Embryonic facial prominence (tissue), 1 donor: Measurements from ENCODE around the gene F8.
A peak's percentile ranks its signal among the peaks of the same experiment; 100 is the strongest.
"Not testable (repeated sequence)": the region's sequence is repeated elsewhere in the genome, so short reads cannot be mapped to it uniquely, and the experiment has no call there.

Experiments
- DNase-seq: peaks from one replicate; pipeline ENCODE4 v3.0.0-alpha.2; 2016; ENCODE audit errors: extremely low spot score

F8 gene

GRCh38 chrX:155031657-155032056 lies 9.1 kb upstream of the F8 start:
- no peak for DNase-seq

- no peak for DNase-seq
These were observed 6.4 kb upstream of the F8 start for GRCh38 chrX:155028877-155029291.

GRCh38 chrX:155028129-155028528 lies 5.6 kb upstream of the F8 start:
- DNase-seq, result no peak

GRCh38 chrX:155027509-155028066 lies 5.1 kb upstream of the F8 start:
- DNase-seq, result peak; percentile 7

- DNase-seq, result peak; percentile 77
These were observed 4.4 kb upstream of the F8 start, which contains the start of gene FUNDC2 for GRCh38 chrX:155026727-155027508. FUNDC2 (plus strand) TSS chrX:155026844; CDS start chrX:155026939, 95 bp downstream.

- no peak for DNase-seq
These were observed 3.9 kb upstream of the F8 start for GRCh38 chrX:155026420-155026726.

- DNase-seq, result no peak
These were observed 1.6 kb upstream of the F8 start for GRCh38 chrX:155023907-155024833.

- DNase-seq, result no peak
These were observed 1.9 kb downstream of the F8 start for GRCh38 chrX:155020591-155020990.

- no peak for DNase-seq
These were observed 12.5 kb downstream of the F8 start for GRCh38 chrX:155009994-155010472.

GRCh38 chrX:155008578-155008977 lies 13.9 kb downstream of the F8 start:
- not testable (repeated sequence) for DNase-seq

GRCh38 chrX:155006913-155007671 lies 15.4 kb downstream of the F8 start:
- not testable (repeated sequence) for DNase-seq

- not testable (repeated sequence) for DNase-seq
These were observed 16.1 kb downstream of the F8 start for GRCh38 chrX:155006379-155006778.

- DNase-seq, result no peak
These were observed 17.3 kb downstream of the F8 start for GRCh38 chrX:155005190-155005589.

GRCh38 chrX:155001873-155002272 lies 20.6 kb downstream of the F8 start:
- no peak for DNase-seq

GRCh38 chrX:155000841-155001240 lies 21.7 kb downstream of the F8 start:
- no peak for DNase-seq

GRCh38 chrX:154998204-154998880 lies 24.2 kb downstream of the F8 start:
- DNase-seq, result no peak

- DNase-seq, result no peak
These were observed 31.0 kb downstream of the F8 start for GRCh38 chrX:154991476-154991875.

- no peak for DNase-seq
These were observed 31.5 kb downstream of the F8 start for GRCh38 chrX:154991039-154991438.

- no peak for DNase-seq
These were observed 32.0 kb downstream of the F8 start for GRCh38 chrX:154990496-154990895.

- DNase-seq, result no peak
These were observed 33.8 kb downstream of the F8 start for GRCh38 chrX:154988719-154989118.

GRCh38 chrX:154987940-154988339 lies 34.6 kb downstream of the F8 start:
- no peak for DNase-seq
